GM12872 (cell line): ENCODE data around the gene ZBTB24.

Experiments used
- CTCF ChIP-seq: IDR thresholded peaks from 3 replicates; pipeline ENCODE4 v1.5.1; 2011; ENCODE audit warnings: low read depth, mild to moderate bottlenecking, low read length, moderate library complexity; ENCODE audit not compliant: insufficient read depth

The ZBTB24 gene

GRCh38 chr6:109482905-109483734 lies at the start of gene ZBTB24:
ZBTB24 (minus strand) TSS chr6:109483219; CDS start chr6:109482026, 1,193 bp downstream.
- no peak for TF ChIP-seq CTCF

DNA sequence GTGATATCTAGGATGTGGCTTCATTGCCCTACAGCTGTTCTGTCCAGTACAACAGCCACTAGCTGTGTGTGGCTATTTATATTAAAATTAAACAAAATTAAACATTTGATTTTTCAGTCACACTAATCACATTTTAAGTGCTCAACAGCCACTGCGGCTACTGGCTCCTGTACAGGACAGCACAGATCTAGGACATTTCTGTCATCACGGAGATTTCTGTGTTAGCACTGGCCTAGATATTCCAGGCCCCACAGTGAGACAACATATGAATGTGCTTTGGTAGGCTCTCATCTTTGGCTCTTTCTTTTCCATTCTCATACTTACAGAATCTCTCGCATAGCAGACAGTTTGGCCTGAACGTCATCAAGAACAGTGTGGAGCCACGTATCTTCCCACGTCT lies 48.4 kb upstream of the ZBTB24 start:
- no peak for TF ChIP-seq CTCF

- peak; percentile 38; the same call in 2 of the 3 replicates for TF ChIP-seq CTCF
Measured at GRCh38 chr6:109527989-109528388, 45.0 kb upstream of the ZBTB24 start.

DNA sequence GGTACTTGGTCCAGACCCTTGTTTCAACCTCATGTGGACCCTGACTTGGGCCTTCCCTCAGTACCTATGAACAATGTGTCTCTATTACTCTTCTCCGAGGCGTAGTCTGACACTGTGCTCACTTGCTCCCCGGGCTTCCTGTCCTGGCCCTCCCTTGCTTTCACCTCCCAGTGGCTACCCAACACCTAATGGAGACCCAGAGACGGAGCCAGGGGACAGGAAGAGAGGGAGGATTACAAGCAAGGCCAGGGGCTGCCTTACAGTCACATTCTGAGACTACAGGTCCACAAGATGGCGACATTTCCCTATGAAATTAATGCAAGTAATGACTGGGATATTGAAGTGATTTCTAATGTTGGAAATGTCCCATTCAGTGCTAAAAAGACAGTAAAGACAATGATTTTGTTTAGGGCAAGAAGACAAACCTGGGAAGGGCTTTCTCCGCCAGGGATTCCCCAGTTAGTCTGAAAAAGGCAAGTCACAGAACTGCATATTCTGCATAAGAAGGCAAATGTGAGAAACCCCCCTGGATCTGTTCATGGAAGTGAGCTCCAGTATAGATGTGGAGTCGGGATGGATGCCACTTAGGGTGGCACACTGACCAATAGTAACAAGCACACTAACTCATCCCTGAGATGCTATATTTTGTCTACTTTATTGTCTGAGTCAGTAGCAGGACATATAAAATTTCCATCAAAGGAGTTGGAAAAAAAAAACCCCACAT lies 44.0 kb upstream of the ZBTB24 start:
- TF ChIP-seq CTCF = peak; percentile 55

- no peak for TF ChIP-seq CTCF
Measured at GRCh38 chr6:109524129-109524528, 41.1 kb upstream of the ZBTB24 start.

DNA sequence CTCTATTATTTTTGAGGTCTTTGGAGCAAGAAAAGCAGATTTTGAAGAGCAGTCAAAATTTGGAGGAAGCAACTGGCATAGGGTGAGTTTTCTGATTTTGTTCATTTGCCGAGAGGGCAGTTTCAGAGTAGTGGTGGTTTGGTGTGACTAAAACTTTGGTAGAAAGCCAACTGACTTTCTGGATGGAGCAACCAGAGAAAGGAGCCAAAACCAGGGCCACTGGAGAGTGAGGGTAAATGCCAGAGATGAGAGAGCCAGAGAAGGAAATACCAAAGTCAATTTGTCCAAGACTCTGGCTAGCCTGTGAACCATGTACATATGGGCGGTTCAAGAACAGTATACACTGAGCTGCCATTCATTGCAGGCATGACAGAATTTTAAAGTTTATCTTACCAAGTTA lies 40.5 kb upstream of the ZBTB24 start:
- no peak for TF ChIP-seq CTCF

- TF ChIP-seq CTCF = no peak
Measured at GRCh38 chr6:109521080-109521479, 38.1 kb upstream of the ZBTB24 start.
